Caco-2 (cell line): ENCODE measurements around the gene AKR1E2. TPM values are rescaled to one million over a fixed set of nuclear protein-coding genes. Genes with fewer than 3 reads are reported as not detected.

Source experiments
- BruUV-seq: library from RNA; stranded (reverse); fragments of 400-500 nt; replicated peaks from 2 replicates; lab custom pipeline; 2021; lab: Mats Ljungman, UMichigan
- CTCF ChIA-PET: fragments of 300-600 bp; sonication (Branson Sonifier 250); formaldehyde crosslinking; loops from one replicate; lab custom pipeline; 2022; ENCODE audit warnings: antibody characterized with exemption; lab: Charles Lee
- POLR2A ChIA-PET: fragments of 300-600 bp; sonication (Branson Sonifier 250); formaldehyde crosslinking; loops from one replicate; lab custom pipeline; 2022; ENCODE audit warnings: antibody characterized with exemption; lab: Charles Lee
- DNase-seq, 2 experiments: peaks; one replicate each; pipeline versions ENCODE4 v3.0.0 to v3.0.0-alpha.2; 2020 to 2022
- H3K27me3 ChIP-seq: replicated peaks from 2 replicates; pipeline ENCODE4 v1.6.0; 2011; ENCODE audit warnings: low read length; ENCODE audit not compliant: control insufficient read depth, insufficient read depth
- H3K36me3 ChIP-seq: 2 replicates; pipeline ENCODE4 v1.5.1; 2011; ENCODE audit warnings: low read length; ENCODE audit not compliant: control insufficient read depth, insufficient read depth
- H3K4me1 ChIP-seq: fragments of 250-450 bp; sonication (Bioruptor Pico); 2 replicates; pipeline ENCODE4 v1.5.1; 2020; ENCODE audit warnings: mild to moderate bottlenecking
- H3K4me3 ChIP-seq: 2 replicates; pipeline ENCODE4 v1.5.1; 2011; ENCODE audit warnings: low read depth, mild to moderate bottlenecking, control low read depth, low read length
- H3K9me3 ChIP-seq: fragments of 250-450 bp; sonication (Bioruptor Pico); 2 replicates; pipeline ENCODE4 v1.5.1; 2020; ENCODE audit warnings: mild to moderate bottlenecking, moderate library complexity
- H3K27ac Mint-ChIP-seq: one replicate; pipeline ENCODE4 v1.8.0; 2022; ENCODE audit warnings: mixed read lengths; ENCODE audit not compliant: unreplicated experiment
- H3K27me3 Mint-ChIP-seq: one replicate; pipeline ENCODE4 v1.8.0; 2022; ENCODE audit warnings: mixed read lengths; ENCODE audit not compliant: insufficient read depth, unreplicated experiment
- H3K36me3 Mint-ChIP-seq: one replicate; pipeline ENCODE4 v1.8.0; 2022; ENCODE audit warnings: mild to moderate bottlenecking, mixed read lengths; ENCODE audit not compliant: insufficient read depth, unreplicated experiment
- H3K4me1 Mint-ChIP-seq: one replicate; pipeline ENCODE4 v1.8.0; 2022; ENCODE audit warnings: low read depth, mixed read lengths; ENCODE audit not compliant: unreplicated experiment
- H3K4me3 Mint-ChIP-seq: one replicate; pipeline ENCODE4 v1.8.0; 2022; ENCODE audit warnings: mild to moderate bottlenecking, moderate library complexity, mixed read lengths; ENCODE audit not compliant: unreplicated experiment
- H3K9me3 Mint-ChIP-seq: one replicate; pipeline ENCODE4 v1.8.0; 2022; ENCODE audit warnings: mixed read lengths; ENCODE audit not compliant: unreplicated experiment
- intact Hi-C: fragments of 100-400 bp; cut with micrococcal nuclease; formaldehyde crosslinking; loops from one replicate; pipeline ENCODE4 v1.10.0; 2022; ENCODE audit not compliant: unreplicated experiment
- total RNA-seq: library from RNA; stranded (reverse); gene quantifications from 2 replicates; pipeline ENCODE4 v1.2.3, GENCODE V29; 2022
- TF ChIP-seq, protein P1 (sequence below), 2 experiments: fragments of 200-600 bp in 1 of 2; IDR thresholded peaks; 1 replicate in 1 of 2; 2 replicates in 1 of 2; pipeline versions ENCODE4 v1.5.1 to v1.8.0; 2011 to 2022; ENCODE audit warnings: antibody characterized with exemption in 1 of 2, control low read depth in 1 of 2, inconsistent platforms in 1 of 2, low read depth in 1 of 2, low read length in 1 of 2, mild to moderate bottlenecking in 1 of 2, moderate library complexity in 1 of 2; ENCODE audit not compliant: insufficient read depth in 1 of 2, severe bottlenecking in 1 of 2, unreplicated experiment in 1 of 2

AKR1E2 gene
- total RNA-seq, 1 experiment from 2014 or later = 68.3 TPM

DNA sequence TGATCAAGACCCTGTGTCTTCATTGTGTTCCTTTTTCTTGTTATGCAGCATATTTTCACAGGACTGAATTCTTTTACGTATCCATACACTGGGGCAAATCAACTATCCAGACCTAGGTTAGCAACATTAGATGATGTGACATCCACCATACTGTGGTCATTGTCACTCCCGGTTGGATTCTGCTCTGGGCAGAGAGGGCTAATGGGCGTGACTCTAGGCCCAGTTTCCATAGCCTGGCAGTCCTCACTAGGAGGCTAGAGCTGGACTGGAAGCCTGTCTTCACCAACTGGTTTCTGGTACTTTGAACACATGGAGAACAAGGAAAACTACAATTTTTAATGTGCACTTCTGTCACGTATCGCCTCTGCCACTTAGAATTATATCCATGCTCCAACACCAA is 25.2 kb downstream of the AKR1E2 start:
- Histone ChIP-seq H3K9me3 (no peaks in the 10 kb centered on the region), H3K36me3 (0 out of 2 replicates have a peak, but pooled peaks cover 1% of the 10 kb centered on the region), H3K27me3 (no peaks in the 10 kb centered on the region), H3K4me1 (peaks cover 11% of the 10 kb centered on the region; the same call in 1 of the 2 replicates), H3K4me3 (no peak overlapping the region)
- no TSS peak for BruUV-seq
- Mint-ChIP-seq H3K27me3 (no peaks in the 10 kb centered on the region), H3K4me1 (peaks cover 20% of the 10 kb centered on the region), H3K27ac (no peak overlapping the region), H3K36me3 (peaks cover 48% of the 10 kb centered on the region), H3K9me3 (no peaks in the 10 kb centered on the region), H3K4me3 (no peak overlapping the region)
- intact Hi-C loops = no loop called here
- POLR2A ChIA-PET = no interaction called here
- no peak for DNase-seq
- CTCF ChIA-PET = interaction anchor here (0.6 to 5.5 kb wide), 2 partner anchors 36 to 133 kb away, joined by 3 to 78 read pairs; no protein-coding TSS in a partner anchor
- TF ChIP-seq, protein P1, sequence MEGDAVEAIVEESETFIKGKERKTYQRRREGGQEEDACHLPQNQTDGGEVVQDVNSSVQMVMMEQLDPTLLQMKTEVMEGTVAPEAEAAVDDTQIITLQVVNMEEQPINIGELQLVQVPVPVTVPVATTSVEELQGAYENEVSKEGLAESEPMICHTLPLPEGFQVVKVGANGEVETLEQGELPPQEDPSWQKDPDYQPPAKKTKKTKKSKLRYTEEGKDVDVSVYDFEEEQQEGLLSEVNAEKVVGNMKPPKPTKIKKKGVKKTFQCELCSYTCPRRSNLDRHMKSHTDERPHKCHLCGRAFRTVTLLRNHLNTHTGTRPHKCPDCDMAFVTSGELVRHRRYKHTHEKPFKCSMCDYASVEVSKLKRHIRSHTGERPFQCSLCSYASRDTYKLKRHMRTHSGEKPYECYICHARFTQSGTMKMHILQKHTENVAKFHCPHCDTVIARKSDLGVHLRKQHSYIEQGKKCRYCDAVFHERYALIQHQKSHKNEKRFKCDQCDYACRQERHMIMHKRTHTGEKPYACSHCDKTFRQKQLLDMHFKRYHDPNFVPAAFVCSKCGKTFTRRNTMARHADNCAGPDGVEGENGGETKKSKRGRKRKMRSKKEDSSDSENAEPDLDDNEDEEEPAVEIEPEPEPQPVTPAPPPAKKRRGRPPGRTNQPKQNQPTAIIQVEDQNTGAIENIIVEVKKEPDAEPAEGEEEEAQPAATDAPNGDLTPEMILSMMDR (IDR thresholded peaks at IDR 0.05; ENCODE audit: insufficient read depth in 1 of 2, low read depth in 1 of 2, low read length in 1 of 2, severe bottlenecking in 1 of 2, unreplicated experiment in 1 of 2) = no peak

GRCh38 chr10:4851846-4852245 is 25.8 kb downstream of the AKR1E2 start:
- peaks cover 44% of the 10 kb centered on the region for H3K36me3 Mint-ChIP-seq
- ChIA-PET POLR2A (no interaction called here), CTCF (interaction anchor here (0.6 to 5.5 kb wide), 2 partner anchors 37 to 132 kb away, joined by 3 to 78 read pairs; no protein-coding TSS in a partner anchor)
- Histone ChIP-seq H3K4me3 (no peak overlapping the region), H3K4me1 (peaks cover 10% of the 10 kb centered on the region; the same call in 1 of the 2 replicates), H3K36me3 (0 out of 2 replicates have a peak, but pooled peaks cover 1% of the 10 kb centered on the region), H3K9me3 (no peaks in the 10 kb centered on the region), H3K27me3 (no peaks in the 10 kb centered on the region)
- no peaks in the 10 kb centered on the region for H3K27me3 Mint-ChIP-seq
- H3K4me1 Mint-ChIP-seq = peaks cover 20% of the 10 kb centered on the region
- no peak overlapping the region for H3K27ac Mint-ChIP-seq
- intact Hi-C loops = no loop called here
- no peak for DNase-seq
- peaks cover under 1% of the 10 kb centered on the region for H3K9me3 Mint-ChIP-seq
- H3K4me3 Mint-ChIP-seq = no peak overlapping the region
- TF ChIP-seq, protein P1 (IDR thresholded peaks at IDR 0.05; ENCODE audit: insufficient read depth in 1 of 2, low read depth in 1 of 2, low read length in 1 of 2, severe bottlenecking in 1 of 2, unreplicated experiment in 1 of 2) = no peak
- no TSS peak for BruUV-seq

GRCh38 chr10:4865945-4866661 is 40.1 kb downstream of the AKR1E2 start:
- Mint-ChIP-seq H3K36me3 (peaks cover 8% of the 10 kb centered on the region), H3K4me1 (peaks cover 27% of the 10 kb centered on the region), H3K4me3 (no peak overlapping the region), H3K27me3 (no peaks in the 10 kb centered on the region), H3K27ac (no peak overlapping the region), H3K9me3 (no peaks in the 10 kb centered on the region)
- TF ChIP-seq, protein P1 (IDR thresholded peaks at IDR 0.05; ENCODE audit: insufficient read depth in 1 of 2, low read depth in 1 of 2, low read length in 1 of 2, severe bottlenecking in 1 of 2, unreplicated experiment in 1 of 2) = no peak
- intact Hi-C loops = no loop called here
- Histone ChIP-seq H3K4me3 (no peak overlapping the region), H3K36me3 (no peaks in the 10 kb centered on the region), H3K27me3 (no peaks in the 10 kb centered on the region), H3K9me3 (no peaks in the 10 kb centered on the region), H3K4me1 (peaks cover 20% of the 10 kb centered on the region)
- BruUV-seq = no TSS peak
- ChIA-PET POLR2A (no interaction called here), CTCF (no interaction called here)
- no peak for DNase-seq
